Natural killer cell (primary cell): ENCODE data around the gene WDR41. TPM values are rescaled to one million over a fixed set of nuclear protein-coding genes. Genes with fewer than 3 reads are reported as not detected.

Source experiments
- ATAC-seq, 3 donors: fragments of 150-1000 bp in 2 of 3; fragments of 200-7000 bp in 1 of 3; cut with Tn5 transposase; 1 replicate in 1 of 3; 2 replicates in 2 of 3; pipeline ENCODE4 v1.10.0; 2021; ENCODE audit warnings: mild to moderate bottlenecking in 2 of 3, moderate library complexity in 2 of 3
- DNase-seq, 2 donors: peaks; one replicate each; pipeline versions ENCODE4 v3.0.0 to v3.0.0-alpha.2; 2013 to 2021; ENCODE audit warnings: mixed read lengths in 1 of 2
- H3K27ac ChIP-seq: one replicate; pipeline ENCODE4 v1.5.1; 2013; ENCODE audit warnings: mild to moderate bottlenecking, low read length
- H3K27me3 ChIP-seq: one replicate; pipeline ENCODE4 v1.6.1; 2013; ENCODE audit warnings: low read length; ENCODE audit not compliant: control insufficient read depth, insufficient read depth
- H3K36me3 ChIP-seq: one replicate; pipeline ENCODE4 v1.6.1; 2013; ENCODE audit warnings: low read length; ENCODE audit not compliant: control insufficient read depth, insufficient read depth
- H3K4me1 ChIP-seq: one replicate; pipeline ENCODE4 v1.6.1; 2013; ENCODE audit warnings: low read length; ENCODE audit not compliant: control insufficient read depth, insufficient read depth
- H3K4me3 ChIP-seq: one replicate; pipeline ENCODE4 v1.5.1; 2013; ENCODE audit warnings: low read length
- H3K9me3 ChIP-seq: one replicate; pipeline ENCODE4 v1.6.1; 2013; ENCODE audit warnings: low read length; ENCODE audit not compliant: control insufficient read depth, insufficient read depth
- H3K27ac Mint-ChIP-seq, 2 donors: one replicate each; pipeline ENCODE4 v1.8.0; 2022; ENCODE audit warnings: mild to moderate bottlenecking in 2 of 2, mixed read lengths in 2 of 2, moderate library complexity in 1 of 2
- H3K27me3 Mint-ChIP-seq, 2 donors: one replicate each; pipeline ENCODE4 v1.8.0; 2022; ENCODE audit warnings: low read depth in 2 of 2, mixed read lengths in 2 of 2
- H3K36me3 Mint-ChIP-seq: one replicate; pipeline ENCODE4 v1.8.0; 2022; ENCODE audit warnings: mixed read lengths
- H3K4me1 Mint-ChIP-seq, 2 donors: one replicate each; pipeline ENCODE4 v1.8.0; 2022; ENCODE audit warnings: mixed read lengths in 2 of 2
- H3K4me3 Mint-ChIP-seq: one replicate; pipeline ENCODE4 v1.8.0; 2022; ENCODE audit warnings: mild to moderate bottlenecking, moderate library complexity, mixed read lengths
- H3K9me3 Mint-ChIP-seq, 2 donors: one replicate each; pipeline ENCODE4 v1.8.0; 2022; ENCODE audit warnings: mixed read lengths in 2 of 2
- WGBS: methylation state at CpG from one replicate; pipeline ENCODE4 v1.1.7; 2013; ENCODE audit warnings: missing lambda C conversion rate; ENCODE audit not compliant: insufficient coverage; 5-methylcytosine and 5-hydroxymethylcytosine counted together
- intact Hi-C: fragments of 100-400 bp; cut with micrococcal nuclease; formaldehyde crosslinking; loops from one replicate; pipeline ENCODE4 v1.14.2; 2022
- total RNA-seq, 4 donors: library from RNA; stranded (reverse); fragments of 120-200 nt in 1 of 4; gene quantifications; one replicate each; pipeline versions ENCODE4 v1.2.3 to v1.2.4, GENCODE V29; 2013 to 2022
- TF ChIP-seq, protein P1 (sequence below): fragments of 200-600 bp; IDR thresholded peaks from one replicate; pipeline ENCODE4 v1.8.0; 2022; ENCODE audit warnings: antibody characterized with exemption

WDR41 gene
- total RNA-seq, 3 donors from 2014 or later (not counting 1 experiment from before 2014, with no cell fraction given): 20.7 to 25.5 (median 24.9) TPM

DNA sequence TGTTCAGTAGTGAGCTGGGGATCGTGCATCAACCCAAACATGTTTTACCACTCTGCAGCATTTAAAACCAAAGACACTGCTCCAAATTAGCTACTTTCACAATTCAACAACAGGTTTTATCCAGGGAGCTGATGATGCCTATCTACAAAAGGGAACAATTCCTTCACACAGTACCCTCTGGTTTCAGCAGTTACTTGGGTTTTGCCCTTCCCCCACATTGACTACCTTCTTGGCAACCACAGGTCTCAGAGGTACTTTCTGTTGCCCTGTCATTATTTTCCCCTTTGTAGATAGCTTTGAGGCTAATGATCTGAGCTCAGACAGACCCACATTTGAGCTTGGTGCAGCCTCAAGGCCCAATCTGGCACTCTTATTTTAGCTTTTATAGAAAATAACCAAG is 96.1 kb downstream of the WDR41 start:
- Mint-ChIP-seq H3K4me3 (no peak overlapping the region), H3K36me3 (no peaks in the 10 kb centered on the region), H3K9me3 (no peaks in the 10 kb centered on the region), H3K27ac (no peak overlapping the region), H3K4me1 (no peaks in the 10 kb centered on the region), H3K27me3 (peaks cover 0 to 15% of the 10 kb centered on the region in 2 donors)
- TF ChIP-seq, protein P1, sequence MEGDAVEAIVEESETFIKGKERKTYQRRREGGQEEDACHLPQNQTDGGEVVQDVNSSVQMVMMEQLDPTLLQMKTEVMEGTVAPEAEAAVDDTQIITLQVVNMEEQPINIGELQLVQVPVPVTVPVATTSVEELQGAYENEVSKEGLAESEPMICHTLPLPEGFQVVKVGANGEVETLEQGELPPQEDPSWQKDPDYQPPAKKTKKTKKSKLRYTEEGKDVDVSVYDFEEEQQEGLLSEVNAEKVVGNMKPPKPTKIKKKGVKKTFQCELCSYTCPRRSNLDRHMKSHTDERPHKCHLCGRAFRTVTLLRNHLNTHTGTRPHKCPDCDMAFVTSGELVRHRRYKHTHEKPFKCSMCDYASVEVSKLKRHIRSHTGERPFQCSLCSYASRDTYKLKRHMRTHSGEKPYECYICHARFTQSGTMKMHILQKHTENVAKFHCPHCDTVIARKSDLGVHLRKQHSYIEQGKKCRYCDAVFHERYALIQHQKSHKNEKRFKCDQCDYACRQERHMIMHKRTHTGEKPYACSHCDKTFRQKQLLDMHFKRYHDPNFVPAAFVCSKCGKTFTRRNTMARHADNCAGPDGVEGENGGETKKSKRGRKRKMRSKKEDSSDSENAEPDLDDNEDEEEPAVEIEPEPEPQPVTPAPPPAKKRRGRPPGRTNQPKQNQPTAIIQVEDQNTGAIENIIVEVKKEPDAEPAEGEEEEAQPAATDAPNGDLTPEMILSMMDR: no peak
- Histone ChIP-seq H3K4me3 (no peak overlapping the region), H3K36me3 (no peaks in the 10 kb centered on the region), H3K27ac (no peak overlapping the region), H3K4me1 (no peaks in the 10 kb centered on the region), H3K9me3 (no peaks in the 10 kb centered on the region), H3K27me3 (no peaks in the 10 kb centered on the region)
- ATAC-seq (no peak), DNase-seq (no peak)
- WGBS: 92% methylated on average over 1 of the region's 1 CpG
- intact Hi-C loops: no loop called here

DNA sequence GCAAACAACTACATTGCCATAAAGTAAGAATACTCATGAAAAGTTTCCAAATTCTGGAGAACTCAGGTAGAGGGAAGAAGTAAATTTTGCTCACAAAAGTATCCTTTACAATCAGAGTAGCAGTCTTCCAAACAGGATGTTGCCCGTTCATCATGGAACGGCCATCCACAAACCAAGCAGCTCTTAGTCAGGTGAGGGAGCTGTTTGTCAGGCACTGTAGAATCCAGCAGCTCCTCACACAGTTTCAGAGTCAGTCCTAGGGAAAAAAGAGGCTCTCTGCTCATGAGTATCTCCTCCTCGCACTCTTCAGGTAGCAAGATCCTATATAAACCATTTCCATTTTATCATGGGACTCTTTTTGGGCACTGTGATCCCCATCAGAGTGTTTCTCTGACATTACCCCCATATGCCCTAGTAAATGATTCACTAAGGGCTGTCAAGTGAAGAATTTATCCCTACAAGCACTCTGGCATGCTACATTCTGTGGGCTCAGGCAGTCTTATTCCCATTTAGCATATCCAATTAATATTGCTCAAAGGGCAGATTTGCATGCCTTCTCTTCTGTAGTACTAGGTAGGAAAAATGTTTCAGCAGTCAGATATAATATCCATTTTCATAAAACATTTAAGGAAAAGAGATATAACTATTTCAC is 97.9 kb downstream of the WDR41 start:
- Mint-ChIP-seq H3K9me3 (no peaks in the 10 kb centered on the region), H3K4me3 (no peak overlapping the region), H3K27me3 (peaks cover 5 to 10% of the 10 kb centered on the region in 2 donors), H3K27ac (no peak overlapping the region), H3K36me3 (no peaks in the 10 kb centered on the region), H3K4me1 (no peaks in the 10 kb centered on the region)
- TF ChIP-seq, protein P1: no peak
- H3K9me3 ChIP-seq: no peaks in the 10 kb centered on the region
- H3K36me3 ChIP-seq: no peaks in the 10 kb centered on the region
- H3K4me3 ChIP-seq: no peak overlapping the region
- intact Hi-C loops: no loop called here
- no peaks in the 10 kb centered on the region for H3K4me1 ChIP-seq
- DNase-seq (no peak), ATAC-seq (no peak)
- WGBS: 93% methylated on average over 3 of the region's 3 CpGs
- H3K27me3 ChIP-seq: no peaks in the 10 kb centered on the region
- H3K27ac ChIP-seq: no peak overlapping the region

DNA sequence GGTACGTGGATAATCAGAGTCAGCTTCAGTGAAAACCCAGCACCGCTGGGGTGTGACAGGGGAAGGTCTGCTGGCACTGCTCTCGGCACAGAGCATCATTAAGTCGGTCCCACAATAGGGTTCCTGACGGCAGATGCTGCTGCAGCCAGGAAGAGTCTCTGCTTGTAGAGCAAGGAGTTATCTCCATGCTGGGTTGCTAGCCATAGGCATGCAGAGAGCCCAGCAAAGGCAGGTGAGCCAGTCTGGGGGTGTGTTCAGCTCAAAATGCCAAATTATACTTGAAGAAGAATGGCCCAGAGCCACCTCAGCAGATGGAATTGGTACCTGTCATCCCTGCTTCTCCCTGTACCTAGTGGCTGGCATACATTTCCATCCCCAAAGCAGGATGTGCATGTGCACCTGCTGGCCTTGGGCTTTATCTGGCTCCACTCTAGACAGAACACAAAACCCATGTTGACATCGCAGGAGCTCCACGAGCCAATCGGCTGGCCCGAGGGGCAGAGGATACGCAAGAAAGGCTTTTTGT is 100.8 kb downstream of the WDR41 start:
- TF ChIP-seq, protein P1: no peak

DNA sequence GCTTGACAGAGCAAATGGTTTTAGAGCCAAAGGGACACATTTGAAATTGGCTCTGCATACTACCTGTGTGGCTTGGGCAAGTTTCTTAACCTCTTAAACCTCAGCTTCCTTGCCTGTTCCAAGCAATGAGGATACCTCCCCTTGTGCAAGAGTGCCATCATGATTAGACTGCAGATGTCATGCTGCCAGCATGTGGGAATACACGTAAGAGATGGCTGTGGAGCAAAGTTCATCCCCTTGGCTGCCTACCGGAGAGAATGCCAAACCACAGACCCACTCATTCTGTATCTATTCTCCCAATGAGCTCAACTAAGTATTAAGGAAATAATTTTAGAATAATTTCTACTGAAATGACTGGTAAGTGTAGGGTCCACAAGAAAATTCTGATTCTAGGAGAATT is 101.3 kb downstream of the WDR41 start:
- Mint-ChIP-seq H3K27me3 (peaks cover 5 to 10% of the 10 kb centered on the region in 2 donors), H3K4me1 (no peaks in the 10 kb centered on the region), H3K36me3 (no peaks in the 10 kb centered on the region), H3K4me3 (no peak overlapping the region), H3K27ac (no peak overlapping the region), H3K9me3 (no peaks in the 10 kb centered on the region)
- no peaks in the 10 kb centered on the region for H3K36me3 ChIP-seq
- H3K9me3 ChIP-seq: no peaks in the 10 kb centered on the region
- WGBS: 77% methylated on average over 2 of the region's 2 CpGs
- no peak overlapping the region for H3K4me3 ChIP-seq
- H3K27ac ChIP-seq: no peak overlapping the region
- no peaks in the 10 kb centered on the region for H3K4me1 ChIP-seq
- TF ChIP-seq, protein P1: no peak
- H3K27me3 ChIP-seq: no peaks in the 10 kb centered on the region
- no peak for DNase-seq
- intact Hi-C loops: no loop called here
- no peak for ATAC-seq

More for the DNA sequence above, 100.8 kb downstream of the WDR41 start:
- ATAC-seq: no peak
- Histone ChIP-seq H3K27ac (no peak overlapping the region), H3K36me3 (no peaks in the 10 kb centered on the region), H3K4me3 (no peak overlapping the region), H3K27me3 (no peaks in the 10 kb centered on the region), H3K4me1 (no peaks in the 10 kb centered on the region), H3K9me3 (no peaks in the 10 kb centered on the region)
- no peak overlapping the region for H3K4me3 Mint-ChIP-seq
- H3K36me3 Mint-ChIP-seq: no peaks in the 10 kb centered on the region
- H3K9me3 Mint-ChIP-seq: no peaks in the 10 kb centered on the region
- H3K27me3 Mint-ChIP-seq: peaks cover 5 to 10% of the 10 kb centered on the region in 2 donors
- 96% methylated on average over 8 of the region's 10 CpGs for WGBS
- no peak for DNase-seq
- intact Hi-C loops: no loop called here
- H3K4me1 Mint-ChIP-seq: no peaks in the 10 kb centered on the region
- no peak overlapping the region for H3K27ac Mint-ChIP-seq
